C4-2B (cell line): ENCODE measurements around the gene CADPS2.

Experiments used
- H3K27ac ChIP-seq: fragments of 450-650 bp; 2 replicates; pipeline ENCODE4 v1.5.1; 2017
- ZFX ChIP-seq: fragments of 450-650 bp; IDR thresholded peaks from 2 replicates; pipeline ENCODE4 v1.6.1; 2017
- TF ChIP-seq, protein P1 (sequence below): fragments of 450-650 bp; conservative IDR thresholded peaks from 2 replicates; pipeline ENCODE4 v1.5.1; 2017; ENCODE audit warnings: mild to moderate bottlenecking

Gene CADPS2

DNA sequence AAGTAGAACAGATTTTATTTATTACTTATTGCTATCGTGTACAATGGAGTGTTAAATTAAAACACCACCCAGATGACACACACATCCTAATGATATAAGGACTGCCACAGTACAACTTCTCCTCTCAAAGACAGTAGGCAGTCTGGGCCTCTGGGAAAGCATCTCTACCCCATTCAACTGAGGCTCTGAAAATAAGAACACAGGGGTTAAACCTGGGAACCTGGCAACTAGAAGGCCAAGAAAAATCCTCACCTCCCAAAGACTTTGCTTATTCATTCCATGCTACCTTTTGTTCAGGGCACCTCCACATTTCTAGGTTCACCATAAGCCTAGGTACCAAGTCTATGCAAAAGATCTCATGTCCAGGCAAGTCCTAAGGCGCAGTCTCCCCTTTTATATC lies 456.3 kb downstream of the CADPS2 start:
- no peak for TF ChIP-seq ZFX
- TF ChIP-seq, protein P1, sequence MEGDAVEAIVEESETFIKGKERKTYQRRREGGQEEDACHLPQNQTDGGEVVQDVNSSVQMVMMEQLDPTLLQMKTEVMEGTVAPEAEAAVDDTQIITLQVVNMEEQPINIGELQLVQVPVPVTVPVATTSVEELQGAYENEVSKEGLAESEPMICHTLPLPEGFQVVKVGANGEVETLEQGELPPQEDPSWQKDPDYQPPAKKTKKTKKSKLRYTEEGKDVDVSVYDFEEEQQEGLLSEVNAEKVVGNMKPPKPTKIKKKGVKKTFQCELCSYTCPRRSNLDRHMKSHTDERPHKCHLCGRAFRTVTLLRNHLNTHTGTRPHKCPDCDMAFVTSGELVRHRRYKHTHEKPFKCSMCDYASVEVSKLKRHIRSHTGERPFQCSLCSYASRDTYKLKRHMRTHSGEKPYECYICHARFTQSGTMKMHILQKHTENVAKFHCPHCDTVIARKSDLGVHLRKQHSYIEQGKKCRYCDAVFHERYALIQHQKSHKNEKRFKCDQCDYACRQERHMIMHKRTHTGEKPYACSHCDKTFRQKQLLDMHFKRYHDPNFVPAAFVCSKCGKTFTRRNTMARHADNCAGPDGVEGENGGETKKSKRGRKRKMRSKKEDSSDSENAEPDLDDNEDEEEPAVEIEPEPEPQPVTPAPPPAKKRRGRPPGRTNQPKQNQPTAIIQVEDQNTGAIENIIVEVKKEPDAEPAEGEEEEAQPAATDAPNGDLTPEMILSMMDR, result no peak
- H3K27ac ChIP-seq, result no peak overlapping the region

DNA sequence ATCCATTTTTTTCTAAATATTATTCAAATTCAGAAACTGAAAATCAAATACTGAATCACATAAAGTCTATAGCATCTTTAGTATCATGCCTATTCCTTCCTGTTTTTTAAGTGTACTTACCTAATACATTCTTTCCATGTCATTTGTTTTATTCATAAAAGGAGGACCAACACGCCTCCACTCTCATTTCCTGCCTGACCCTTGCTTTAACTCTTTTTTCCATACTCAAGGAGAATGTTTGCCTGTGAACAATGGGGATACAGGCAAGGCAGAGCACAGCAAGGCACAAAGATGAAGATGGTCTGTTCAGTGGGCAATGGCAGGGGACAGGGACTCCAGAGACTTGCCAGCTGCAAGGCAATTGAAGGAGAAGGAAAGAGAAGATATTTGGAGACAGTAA lies 460.5 kb downstream of the CADPS2 start:
- no peak overlapping the region for H3K27ac ChIP-seq
- TF ChIP-seq, protein P1, result no peak
- TF ChIP-seq ZFX, result no peak

DNA sequence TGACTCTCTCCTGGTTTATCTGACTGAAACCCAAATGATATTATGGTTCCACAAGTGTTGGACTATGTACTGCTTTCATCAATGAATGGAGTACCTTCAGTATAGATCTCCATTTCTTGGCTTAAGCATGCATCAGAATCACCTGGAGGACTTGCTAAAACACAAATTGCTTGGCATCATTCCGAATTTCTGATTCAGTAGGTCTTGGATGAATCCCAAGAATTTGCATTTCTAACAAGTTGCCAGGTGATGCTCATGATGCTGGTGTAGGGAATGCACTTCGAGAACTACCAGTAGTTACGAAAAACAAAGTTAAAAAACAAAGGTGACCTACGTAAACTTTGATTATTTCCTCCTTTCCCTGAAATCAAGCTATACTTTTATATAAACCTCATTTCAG lies 462.7 kb downstream of the CADPS2 start:
- no peak overlapping the region for H3K27ac ChIP-seq
- TF ChIP-seq, protein P1, result no peak
- no peak for TF ChIP-seq ZFX

DNA sequence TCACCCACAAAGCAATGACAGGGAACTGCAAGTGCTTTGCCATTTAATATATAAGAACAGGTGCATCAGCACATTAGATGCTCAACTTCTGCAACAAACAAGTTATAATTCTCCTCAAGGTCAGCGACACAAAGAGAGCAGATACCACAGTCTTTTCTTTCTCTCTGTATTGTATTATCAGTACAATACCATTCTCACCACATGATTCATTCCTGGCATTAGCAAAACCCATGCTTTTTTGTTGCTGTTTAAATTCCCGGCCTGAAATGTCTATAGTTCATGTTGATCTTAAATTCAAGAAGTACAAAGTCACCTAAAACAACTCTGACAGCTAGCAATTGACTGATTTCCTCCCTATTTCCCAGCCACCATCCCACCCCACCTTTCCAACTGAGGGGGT lies 469.9 kb downstream of the CADPS2 start:
- TF ChIP-seq, protein P1, result no peak
- TF ChIP-seq ZFX, result no peak
- no peak overlapping the region for H3K27ac ChIP-seq

DNA sequence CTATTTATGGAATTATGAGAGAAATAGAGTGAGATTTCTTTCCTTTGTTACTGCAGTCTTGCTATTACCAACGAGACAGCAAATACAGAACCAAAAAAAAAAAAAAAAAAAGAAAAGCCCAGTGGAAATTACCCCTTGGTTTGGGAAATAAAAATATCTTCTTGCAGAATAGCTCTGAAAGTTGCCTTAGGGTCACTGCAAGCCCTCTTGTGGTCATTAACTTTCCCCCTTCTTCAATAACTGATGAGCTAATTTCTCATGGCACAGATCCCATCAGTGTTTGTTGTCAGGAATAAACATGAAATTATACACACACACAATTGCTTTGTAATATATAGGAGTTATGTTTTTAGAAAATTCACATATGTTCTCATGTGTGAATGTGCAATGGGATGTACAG lies 470.8 kb downstream of the CADPS2 start:
- no peak overlapping the region for H3K27ac ChIP-seq
- TF ChIP-seq ZFX, result no peak
- TF ChIP-seq, protein P1, result peak; percentile 6; the same call in 1 of the 2 replicates

DNA sequence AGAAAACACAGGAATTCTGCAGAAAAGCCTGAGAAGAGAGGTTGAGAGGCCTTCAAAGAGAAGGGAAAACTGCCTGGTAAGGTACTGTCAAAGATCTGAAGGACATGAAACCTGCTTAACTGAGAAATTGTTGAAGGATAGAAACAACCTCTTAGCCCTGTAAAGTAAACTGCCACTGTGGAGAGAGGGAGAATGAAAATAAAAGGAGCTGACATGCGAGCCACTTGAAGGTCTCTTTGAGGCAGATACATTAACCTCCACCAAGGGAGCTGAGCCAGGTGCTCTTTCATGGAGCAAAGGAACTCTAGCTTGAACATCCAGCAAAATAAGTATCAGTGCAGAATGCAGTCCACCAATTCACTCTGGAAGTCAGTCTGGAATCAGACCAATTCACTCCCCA lies 472.9 kb downstream of the CADPS2 start:
- no peak overlapping the region for H3K27ac ChIP-seq

DNA sequence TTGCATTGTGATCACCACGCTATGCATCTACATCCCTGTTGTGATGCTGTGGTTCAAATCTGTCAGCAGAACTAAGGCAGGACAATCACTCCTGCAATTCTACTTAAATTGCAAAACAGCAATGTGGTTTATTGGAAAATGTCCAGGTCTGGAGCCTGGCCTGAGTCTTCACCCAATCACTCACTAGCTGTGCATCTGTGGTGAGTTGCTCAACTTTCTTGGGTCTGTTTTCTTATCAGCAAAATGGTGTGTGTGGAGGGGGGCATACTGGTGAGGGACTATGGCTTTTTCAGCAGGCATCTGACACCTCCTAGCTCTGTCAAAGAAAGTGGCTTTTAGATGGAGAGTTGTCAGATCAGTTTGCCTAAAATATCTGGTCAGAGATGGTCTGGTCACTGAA lies 473.4 kb downstream of the CADPS2 start:
- H3K27ac ChIP-seq, result no peak overlapping the region
- no peak for TF ChIP-seq ZFX
- TF ChIP-seq, protein P1, result no peak

More for the DNA sequence above, 472.9 kb downstream of the CADPS2 start:
- no peak for TF ChIP-seq ZFX
- TF ChIP-seq, protein P1, result no peak
